Stomach (tissue), 9 donors: ENCODE results near the gene SRM. TPM values are rescaled to one million over a fixed set of nuclear protein-coding genes. Genes with fewer than 3 reads are reported as not detected.
"Not testable (repeated sequence)": the region's sequence is repeated elsewhere in the genome, so short reads cannot be mapped to it uniquely, and the experiment has no call there.

Source experiments
- DNase-seq, 2 donors: peaks; one replicate each; pipeline versions ENCODE4 v3.0.0 to v3.0.0-alpha.2; 2013 to 2019
- H3K27ac ChIP-seq, 5 donors: fragments of 200-600 bp in 4 of 5; sonication (generic) in 4 of 5; one replicate each; pipeline ENCODE4 v1.5.1; 2013 to 2019; ENCODE audit warnings: mild to moderate bottlenecking in 1 of 5, moderate library complexity in 1 of 5
- H3K27me3 ChIP-seq, 3 donors: fragments of 200-600 bp; sonication (generic); one replicate each; pipeline ENCODE4 v1.5.1; 2017 to 2019; ENCODE audit warnings: mixed run types in 1 of 3
- H3K36me3 ChIP-seq, 4 donors: fragments of 200-600 bp; sonication (generic); 1 replicate in 3 of 4; 2 replicates in 1 of 4; pipeline ENCODE4 v1.5.1; 2016 to 2019
- H3K4me1 ChIP-seq, 4 donors: fragments of 200-600 bp; sonication (generic); one replicate each; pipeline ENCODE4 v1.5.1; 2016 to 2019
- H3K4me3 ChIP-seq, 4 donors: fragments of 200-600 bp; sonication (generic) in 3 of 4; one replicate each; pipeline ENCODE4 v1.5.1; 2016 to 2019; ENCODE audit warnings: mild to moderate bottlenecking in 1 of 4
- H3K9me3 ChIP-seq, 4 donors: fragments of 200-600 bp; sonication (generic); one replicate each; pipeline ENCODE4 v1.5.1; 2016 to 2019
- CTCF ChIP-seq, 7 experiments: fragments of 450-650 bp in 4 of 7; fragments of 200-600 bp in 3 of 7; sonication (generic) in 3 of 7; IDR thresholded peaks; one replicate each; pipeline ENCODE4 v1.5.1; 2016 to 2019; ENCODE audit warnings: antibody characterized with exemption in 7 of 7, control low read depth in 2 of 7, mild to moderate bottlenecking in 1 of 7
- EP300 ChIP-seq: sonication (generic); formaldehyde crosslinking; IDR thresholded peaks from one replicate; pipeline ENCODE4 v1.6.1; 2017; ENCODE audit warnings: antibody characterized with exemption
- POLR2A ChIP-seq, 4 donors: fragments of 450-650 bp; IDR thresholded peaks; one replicate each; pipeline ENCODE4 v1.6.1; 2016; ENCODE audit warnings: antibody characterized with exemption in 4 of 4, control low read depth in 2 of 4, mild to moderate bottlenecking in 1 of 4, moderate library complexity in 1 of 4
- POLR2AphosphoS5 ChIP-seq, 3 donors: sonication (generic); formaldehyde crosslinking; IDR thresholded peaks; one replicate each; pipeline ENCODE4 v1.6.1; 2016; ENCODE audit warnings: antibody characterized with exemption in 3 of 3
- WGBS, 5 donors: extraction: QIAGEN DNeasy Blood & Tissue Kit in 3 of 5; methylation state at CpG; one replicate each; pipeline versions ENCODE4 v1.1.5 to v1.1.7; 2013 to 2018; 5-methylcytosine and 5-hydroxymethylcytosine counted together
- intact Hi-C: fragments of 100-400 bp; cut with DNase I; formaldehyde crosslinking; loops from one replicate; pipeline ENCODE4 v1.15.1; 2023; ENCODE audit warnings: low total_unique reads
- polyA plus RNA-seq, 3 donors: library from polyadenylated mRNA; stranded (reverse); fragments of 200-250 nt; gene quantifications; one replicate each; pipeline ENCODE4 v1.2.3, GENCODE V29; 2013
- total RNA-seq, 5 donors: library from RNA; depleted of rRNA; stranded (reverse); fragments of >200 nt; gene quantifications; one replicate each; pipeline versions ENCODE4 v1.1.0 to v1.2.3, GENCODE V29; 2014 to 2016
- donor health status: healthy with polysubstance abuse.
- donor health status: Bipolar disorder and iron deficiency.
- donor health status: healthy.

SRM gene
- total and polyA plus RNA-seq, 8 donors = 9.0 to 149 (median 85.1) TPM

- DNase-seq = no peak
- peaks cover 0 to 11% (median 0%) of the 10 kb centered on the region in 3 donors for H3K27me3 ChIP-seq
- no peak overlapping the region for H3K27ac ChIP-seq
- no peaks in the 10 kb centered on the region for H3K9me3 ChIP-seq
- no peaks in the 10 kb centered on the region for H3K36me3 ChIP-seq
- TF ChIP-seq POLR2AphosphoS5 (IDR thresholded peaks at IDR 0.05) (no peak), CTCF (IDR thresholded peaks at IDR 0.05) (no peak), POLR2A (IDR thresholded peaks at IDR 0.05) (no peak), EP300 (no peak)
- no peak overlapping the region for H3K4me3 ChIP-seq
- WGBS, 5 donors = 69 to 79% (median 75%) methylated on average over 14 to 19 of the region's 19 CpGs
- H3K4me1 ChIP-seq = peaks cover 0 to 6% (median 1%) of the 10 kb centered on the region in 4 donors
- intact Hi-C loops = no loop called here
Observed at GRCh38 chr1:11042995-11043874, 16.6 kb downstream of the SRM start.

GRCh38 chr1:11042065-11042464 is 17.8 kb downstream of the SRM start:
- Histone ChIP-seq H3K4me3 (no peak overlapping the region), H3K27me3 (peaks cover 0 to 11% (median 0%) of the 10 kb centered on the region in 3 donors), H3K4me1 (peaks cover 5 to 15% (median 6%) of the 10 kb centered on the region in 4 donors), H3K27ac (no peak overlapping the region), H3K36me3 (no peaks in the 10 kb centered on the region), H3K9me3 (no peaks in the 10 kb centered on the region)
- intact Hi-C loops = no loop called here
- 72 to 80% (median 79%) methylated on average over 3 of the region's 3 CpGs for WGBS, 5 donors
- no peak for TF ChIP-seq POLR2AphosphoS5 (IDR thresholded peaks at IDR 0.05)
- no peak for TF ChIP-seq EP300
- no peak for TF ChIP-seq CTCF (IDR thresholded peaks at IDR 0.05)
- no peak for TF ChIP-seq POLR2A (IDR thresholded peaks at IDR 0.05)
- no peak for DNase-seq

GRCh38 chr1:11041048-11041447 is 18.8 kb downstream of the SRM start:
- no peak overlapping the region for H3K27ac ChIP-seq
- no peak overlapping the region for H3K4me3 ChIP-seq
- intact Hi-C loops = no loop called here
- TF ChIP-seq POLR2AphosphoS5 (IDR thresholded peaks at IDR 0.05) = no peak
- no peaks in the 10 kb centered on the region for H3K9me3 ChIP-seq
- no peaks in the 10 kb centered on the region for H3K36me3 ChIP-seq
- DNase-seq = no peak
- peaks cover 5 to 15% (median 6%) of the 10 kb centered on the region in 4 donors for H3K4me1 ChIP-seq
- peaks cover 0 to 11% (median 0%) of the 10 kb centered on the region in 3 donors for H3K27me3 ChIP-seq

- H3K27ac ChIP-seq, H3K9me3 ChIP-seq, H3K36me3 ChIP-seq, H3K4me3 ChIP-seq, DNase-seq, intact Hi-C loops, H3K27me3 ChIP-seq: not testable (repeated sequence)
- peaks cover 4 to 12% (median 5%) of the 10 kb centered on the region in 4 donors for H3K4me1 ChIP-seq
- WGBS, 5 donors = 86 to 92% (median 88%) methylated on average over 7 of the region's 7 CpGs
Observed at GRCh38 chr1:11040105-11040429, 19.8 kb downstream of the SRM start.

- no peaks in the 10 kb centered on the region for H3K9me3 ChIP-seq
- H3K27me3 ChIP-seq = peaks cover 0 to 3% (median 0%) of the 10 kb centered on the region in 3 donors
- H3K36me3 ChIP-seq = no peaks in the 10 kb centered on the region
- intact Hi-C loops = no loop called here
- H3K4me3 ChIP-seq = no peak overlapping the region
- no peak for TF ChIP-seq CTCF (IDR thresholded peaks at IDR 0.05)
- TF ChIP-seq POLR2AphosphoS5 (IDR thresholded peaks at IDR 0.05) = no peak
- no peak for TF ChIP-seq POLR2A (IDR thresholded peaks at IDR 0.05)
- TF ChIP-seq EP300 = no peak
- peaks cover 4 to 12% (median 5%) of the 10 kb centered on the region in 4 donors for H3K4me1 ChIP-seq
- WGBS, 5 donors = 69 to 78% (median 75%) methylated on average over 2 of the region's 2 CpGs
- no peak for DNase-seq
- no peak overlapping the region for H3K27ac ChIP-seq
Observed at GRCh38 chr1:11039351-11040104, 20.3 kb downstream of the SRM start.
